Activated T-cell treated with anti-CD3 and anti-CD28 coated beads for 1 hour (primary cell): ENCODE data around the gene NACC1.
"Not testable (repeated sequence)": the region's sequence is repeated elsewhere in the genome, so short reads cannot be mapped to it uniquely, and the experiment has no call there.

Experiments
- DNase-seq: peaks from one replicate; pipeline ENCODE4 v3.0.0-alpha.2; 2020; ENCODE audit warnings: low read depth

Gene NACC1

DNA sequence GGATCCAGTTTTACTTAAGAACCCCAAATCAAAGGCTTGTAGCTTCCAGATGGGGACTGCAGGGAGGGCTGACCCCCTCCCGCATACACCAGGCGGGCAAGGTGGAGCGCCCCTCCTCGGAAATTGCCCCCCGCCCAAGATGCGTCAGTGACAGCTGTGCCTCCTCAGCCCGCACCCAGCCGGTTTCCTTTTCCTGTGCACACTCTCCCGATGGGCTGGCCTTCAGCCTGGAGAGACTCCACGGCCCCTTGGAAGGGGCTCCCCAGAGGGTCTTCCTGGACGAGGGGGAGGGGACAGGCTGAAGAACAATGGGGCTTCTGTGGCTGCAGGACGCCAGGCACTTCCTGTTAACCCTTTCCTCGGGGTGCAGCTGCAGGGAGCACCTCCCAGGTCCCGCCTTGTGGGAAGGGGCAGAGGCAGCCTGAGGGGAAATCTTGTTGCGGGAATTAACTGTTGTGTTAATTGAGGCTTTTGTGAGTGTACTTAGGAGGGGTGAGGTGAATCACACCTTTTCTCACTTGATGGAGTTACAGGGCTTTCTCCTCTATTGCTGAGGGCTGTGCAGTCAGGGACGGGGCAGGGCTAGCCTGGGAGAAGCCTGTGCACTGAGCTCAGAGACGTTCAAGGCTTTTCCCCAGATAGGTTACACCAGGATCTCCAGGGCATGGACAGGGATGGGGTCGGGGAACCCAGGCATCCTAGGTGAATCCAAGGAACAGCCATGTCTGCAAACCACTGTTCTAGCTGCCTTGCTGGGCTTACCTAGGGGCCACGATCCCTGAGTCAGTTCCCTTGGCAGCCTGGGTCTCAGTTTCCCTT is 46.5 kb downstream of the NACC1 start:
- DNase-seq, result no peak

DNA sequence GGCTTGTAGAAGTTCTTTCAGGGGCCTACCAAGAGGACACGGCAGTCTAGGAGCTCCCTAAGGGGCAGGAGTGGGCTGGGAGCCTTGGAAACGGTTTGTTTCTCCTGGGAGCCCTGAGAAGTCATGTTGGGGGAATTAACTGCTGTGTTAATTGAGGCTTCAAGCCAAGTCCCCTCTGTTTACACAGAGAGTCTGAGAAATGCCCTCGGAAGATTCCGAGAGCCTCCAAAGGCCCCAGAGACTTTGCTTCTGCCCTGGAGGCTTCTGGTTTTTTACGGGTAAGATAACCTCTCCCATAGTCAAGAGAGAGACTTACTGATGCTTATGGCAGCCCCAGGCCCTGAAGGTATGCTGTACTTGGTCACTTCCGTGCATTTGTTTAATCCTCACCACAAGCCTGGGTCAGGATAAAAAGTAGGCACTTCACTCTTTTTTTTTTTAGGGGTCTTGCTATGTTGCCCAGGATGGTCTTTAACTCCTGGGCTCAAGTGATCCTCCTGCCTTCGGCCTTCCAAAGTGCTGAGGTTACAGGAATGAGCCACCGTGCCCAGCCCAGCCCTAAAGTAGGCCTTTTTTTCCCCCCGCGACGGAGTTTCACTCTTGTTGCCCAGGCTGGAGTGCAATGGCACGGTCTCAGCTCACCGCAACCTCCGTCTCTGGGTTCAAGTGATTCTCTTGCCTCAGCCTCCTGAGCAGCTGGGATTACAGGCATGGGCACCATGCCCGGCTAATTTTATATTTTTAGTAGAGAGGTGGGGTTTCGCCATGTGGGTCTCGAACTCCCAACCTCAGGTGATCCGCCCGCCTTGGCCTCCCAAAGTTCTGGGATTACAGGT is 47.3 kb downstream of the NACC1 start:
- no peak for DNase-seq

DNA sequence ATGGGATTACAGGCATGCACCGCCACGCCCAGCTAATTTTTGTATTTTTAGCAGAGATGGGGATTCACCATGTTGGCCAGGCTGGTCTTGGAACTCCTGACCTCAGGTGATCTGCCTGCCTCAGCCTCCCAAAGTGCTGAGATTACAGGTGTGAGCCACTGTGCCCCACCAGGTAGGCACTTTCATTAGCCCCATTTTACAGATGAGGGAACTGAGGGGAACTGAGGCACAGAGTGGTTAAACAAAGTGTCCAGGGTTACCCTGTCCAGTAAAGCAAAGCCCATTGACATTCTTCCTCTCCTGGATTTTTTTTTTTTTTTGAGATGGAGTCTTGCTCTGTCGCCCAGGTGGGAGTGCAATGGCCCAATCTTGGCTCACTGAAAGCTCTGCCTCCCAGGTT is 48.1 kb downstream of the NACC1 start:
- DNase-seq, result not testable (repeated sequence)

DNA sequence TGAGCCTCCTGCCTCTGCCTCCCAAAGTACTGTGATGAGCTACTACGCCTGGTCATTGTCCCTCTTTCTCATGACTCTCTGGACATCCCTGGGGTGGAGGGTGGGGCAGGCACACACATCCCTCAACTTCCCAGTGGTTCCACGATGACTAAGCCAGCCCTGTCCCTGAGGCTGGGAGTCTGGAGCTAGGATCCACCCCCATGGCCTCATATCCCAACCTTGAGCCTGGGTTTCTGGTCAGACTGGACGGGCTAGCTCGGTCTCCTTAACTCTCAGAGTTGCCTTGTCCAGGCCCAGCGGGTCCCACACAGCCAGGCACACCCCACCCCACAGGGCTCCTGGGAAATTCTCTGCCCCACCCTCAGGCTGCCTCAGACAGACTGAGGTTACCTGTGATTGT is 51.7 kb downstream of the NACC1 start:
- no peak for DNase-seq

GRCh38 chr19:13171146-13171545 is 53.1 kb downstream of the NACC1 start:
- no peak for DNase-seq

GRCh38 chr19:13172346-13173138 is 54.5 kb downstream of the NACC1 start:
- peak; percentile 77 for DNase-seq

- DNase-seq, result no peak
Observed at GRCh38 chr19:13173139-13173737, 55.2 kb downstream of the NACC1 start.

- no peak for DNase-seq
Observed at GRCh38 chr19:13176345-13176744, 58.3 kb downstream of the NACC1 start.

DNA sequence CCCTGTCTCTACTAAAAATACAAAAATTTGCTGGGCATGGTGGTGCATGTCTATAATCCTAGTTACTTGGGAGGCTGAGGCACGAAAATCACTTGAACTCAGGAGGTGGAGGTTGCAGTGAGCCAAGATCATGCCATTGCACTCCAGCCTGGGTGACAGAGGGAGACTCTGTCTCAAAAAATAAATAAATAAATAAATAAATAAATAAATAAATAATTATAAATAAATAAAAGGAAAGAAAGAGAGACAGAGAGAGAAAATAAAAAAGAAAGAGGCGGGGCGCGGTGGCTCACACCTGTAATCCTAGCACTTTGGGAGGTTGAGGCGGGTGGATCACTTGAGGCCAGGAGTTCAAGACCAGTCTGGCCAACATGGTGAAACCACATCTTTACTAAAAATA is 59.5 kb downstream of the NACC1 start:
- DNase-seq, result not testable (repeated sequence)

- DNase-seq, result not testable (repeated sequence)
Observed at GRCh38 chr19:13178291-13178690, 60.2 kb downstream of the NACC1 start.

- DNase-seq, result no peak
Observed at GRCh38 chr19:13181747-13182388, 63.8 kb downstream of the NACC1 start.

GRCh38 chr19:13184926-13185325 is 66.9 kb downstream of the NACC1 start:
- not testable (repeated sequence) for DNase-seq

DNA sequence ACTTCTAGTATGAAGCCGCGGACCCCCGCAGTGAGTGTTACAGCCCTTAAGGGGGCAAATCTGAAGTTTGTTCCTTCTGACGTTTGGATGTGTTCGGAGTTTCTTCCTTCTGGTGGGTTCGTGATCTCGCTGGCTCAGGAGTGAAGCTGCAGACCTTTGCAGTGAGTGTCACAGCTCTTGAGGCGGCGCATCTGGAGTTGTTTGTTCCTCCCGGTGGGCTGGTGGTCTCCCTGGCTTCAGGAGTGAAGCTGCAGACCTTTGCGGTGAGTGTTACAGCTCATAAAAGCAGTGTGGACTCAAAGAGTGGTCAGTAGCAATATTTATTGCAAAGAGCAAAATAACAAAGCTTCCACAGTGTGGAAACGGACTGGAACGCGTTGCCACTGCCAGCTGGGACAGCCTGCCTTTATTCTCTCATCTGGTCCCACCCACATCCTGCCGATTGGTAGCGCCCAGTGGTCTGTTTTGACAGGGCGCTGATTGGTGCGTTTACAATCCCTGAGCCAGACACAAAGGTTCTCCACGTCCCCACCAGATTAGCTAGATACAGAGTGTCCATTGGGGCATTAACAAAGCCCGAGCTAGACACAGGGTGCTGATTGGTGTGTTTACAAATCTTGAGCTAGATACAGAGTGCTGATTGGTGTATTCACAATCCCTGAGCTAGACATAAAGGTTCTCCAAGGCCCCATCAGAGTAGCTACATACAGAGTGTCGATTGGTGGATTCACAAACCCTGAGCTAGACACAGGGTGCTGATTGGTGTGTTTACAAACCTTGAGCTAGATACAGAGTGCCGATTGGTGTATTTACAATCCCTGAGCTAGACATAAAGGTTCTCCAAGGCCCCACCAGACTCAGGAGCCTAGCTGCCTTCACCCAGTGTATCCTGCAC is 67.9 kb downstream of the NACC1 start:
- not testable (repeated sequence) for DNase-seq

- not testable (repeated sequence) for DNase-seq
Observed at GRCh38 chr19:13186688-13187087, 68.6 kb downstream of the NACC1 start.

GRCh38 chr19:13187419-13187818 is 69.4 kb downstream of the NACC1 start:
- no peak for DNase-seq

DNA sequence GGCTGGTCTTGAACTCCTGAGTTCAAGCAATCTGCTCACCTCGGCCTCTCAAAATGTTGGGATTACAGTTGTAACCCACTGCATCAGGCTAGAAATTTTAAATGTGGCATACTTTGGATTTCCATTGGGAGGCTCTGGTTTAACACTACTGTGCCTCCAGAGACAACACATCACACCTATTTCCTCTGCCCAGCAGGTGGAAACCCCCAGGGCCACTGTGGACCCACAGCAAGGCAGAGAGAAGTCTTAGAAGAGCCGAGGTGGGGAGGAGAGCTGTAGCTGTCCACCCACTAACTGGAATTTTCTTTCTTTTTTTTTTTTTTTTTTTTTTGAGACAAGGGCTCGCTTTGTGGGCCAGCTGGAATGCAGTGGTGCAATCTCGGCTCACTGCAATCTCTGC is 71.5 kb downstream of the NACC1 start:
- DNase-seq, result no peak
